HG03108 (cell line): ENCODE data around the gene XRCC4.
"Not testable (repeated sequence)": the region's sequence is repeated elsewhere in the genome, so short reads cannot be mapped to it uniquely, and the experiment has no call there.

Experiments used
- ATAC-seq: cut with Tn5 transposase; IDR thresholded peaks from one replicate; pipeline ENCODE4 v1.9.1; 2021; ENCODE audit warnings: moderate library complexity; ENCODE audit not compliant: unreplicated experiment

XRCC4 gene

GRCh38 chr5:83256091-83256780, 178.9 kb downstream of the XRCC4 start:
- ATAC-seq: no peak

- not testable (repeated sequence) for ATAC-seq
Observed at GRCh38 chr5:83257684-83258083, 180.3 kb downstream of the XRCC4 start.

GRCh38 chr5:83265318-83265717, 188.0 kb downstream of the XRCC4 start:
- no peak for ATAC-seq

- no peak for ATAC-seq
Observed at GRCh38 chr5:83270311-83270710, 193.0 kb downstream of the XRCC4 start.

- ATAC-seq: no peak
Observed at GRCh38 chr5:83277154-83277553, 199.8 kb downstream of the XRCC4 start.

GRCh38 chr5:83277953-83278352, 200.6 kb downstream of the XRCC4 start:
- ATAC-seq: peak; percentile 78

GRCh38 chr5:83281176-83281575, 203.8 kb downstream of the XRCC4 start:
- no peak for ATAC-seq

GRCh38 chr5:83281658-83282057, 204.3 kb downstream of the XRCC4 start:
- no peak for ATAC-seq

GRCh38 chr5:83283761-83284160, 206.4 kb downstream of the XRCC4 start:
- ATAC-seq: no peak

- no peak for ATAC-seq
Observed at GRCh38 chr5:83285661-83286398, 208.5 kb downstream of the XRCC4 start.

- ATAC-seq: no peak
Observed at GRCh38 chr5:83294246-83294645, 216.9 kb downstream of the XRCC4 start.

- ATAC-seq: no peak
Observed at GRCh38 chr5:83299353-83299752, 222.0 kb downstream of the XRCC4 start.

GRCh38 chr5:83306572-83307241, 229.4 kb downstream of the XRCC4 start:
- peak; percentile 97 for ATAC-seq

GRCh38 chr5:83312663-83313062, 235.3 kb downstream of the XRCC4 start:
- no peak for ATAC-seq

GRCh38 chr5:83313436-83313835, 236.1 kb downstream of the XRCC4 start:
- no peak for ATAC-seq

GRCh38 chr5:83321483-83322055, 244.2 kb downstream of the XRCC4 start:
- no peak for ATAC-seq

- no peak for ATAC-seq
Observed at GRCh38 chr5:83322273-83322924, 245.1 kb downstream of the XRCC4 start.

GRCh38 chr5:83323557-83324180, 246.3 kb downstream of the XRCC4 start:
- no peak for ATAC-seq

GRCh38 chr5:83331842-83332241, 254.5 kb downstream of the XRCC4 start:
- no peak for ATAC-seq

- ATAC-seq: no peak
Observed at GRCh38 chr5:83337453-83338035, 260.2 kb downstream of the XRCC4 start.
